Dermis blood vessel endothelial cell (primary cell): ENCODE measurements around the gene DDX1. TPM values are rescaled to one million over a fixed set of nuclear protein-coding genes. Genes with fewer than 3 reads are reported as not detected.
"Not testable (repeated sequence)": the region's sequence is repeated elsewhere in the genome, so short reads cannot be mapped to it uniquely, and the experiment has no call there.

Source experiments
- DNase-seq: peaks from one replicate; pipeline ENCODE4 v3.0.0; 2010
- total RNA-seq: library from RNA; depleted of rRNA; stranded (reverse); fragments of >200 nt; gene quantifications from 2 replicates; pipeline ENCODE4 v1.2.3, GENCODE V29; 2014

The DDX1 gene
- total RNA-seq, 1 donor from 2014 or later = 87.3 TPM

GRCh38 chr2:15595936-15596335 is 4.3 kb downstream of the DDX1 start:
- no peak for DNase-seq

GRCh38 chr2:15596350-15596749 is 4.7 kb downstream of the DDX1 start:
- no peak for DNase-seq

GRCh38 chr2:15596968-15597367 is 5.3 kb downstream of the DDX1 start:
- no peak for DNase-seq

- DNase-seq = no peak
Observed at GRCh38 chr2:15599994-15600393, 8.3 kb downstream of the DDX1 start.

DNA sequence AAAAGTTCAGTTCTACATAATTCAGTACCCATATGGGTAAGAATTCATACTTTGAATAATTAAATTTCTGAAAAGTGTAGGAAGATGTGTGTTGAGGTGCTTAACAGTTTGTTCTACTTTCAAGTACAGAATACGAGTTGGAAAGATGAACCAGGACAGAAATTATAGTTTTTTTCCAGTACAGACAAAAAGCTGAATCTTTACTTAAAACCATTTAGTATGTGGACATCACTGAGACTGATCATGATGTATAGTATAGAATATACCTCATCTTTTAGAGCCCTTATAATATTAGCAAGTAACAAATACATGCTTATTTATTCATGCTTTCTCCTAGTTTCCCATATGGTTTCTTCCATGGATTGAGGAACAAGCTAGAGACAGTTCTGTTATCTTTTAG is 10.0 kb downstream of the DDX1 start:
- DNase-seq = no peak

DNA sequence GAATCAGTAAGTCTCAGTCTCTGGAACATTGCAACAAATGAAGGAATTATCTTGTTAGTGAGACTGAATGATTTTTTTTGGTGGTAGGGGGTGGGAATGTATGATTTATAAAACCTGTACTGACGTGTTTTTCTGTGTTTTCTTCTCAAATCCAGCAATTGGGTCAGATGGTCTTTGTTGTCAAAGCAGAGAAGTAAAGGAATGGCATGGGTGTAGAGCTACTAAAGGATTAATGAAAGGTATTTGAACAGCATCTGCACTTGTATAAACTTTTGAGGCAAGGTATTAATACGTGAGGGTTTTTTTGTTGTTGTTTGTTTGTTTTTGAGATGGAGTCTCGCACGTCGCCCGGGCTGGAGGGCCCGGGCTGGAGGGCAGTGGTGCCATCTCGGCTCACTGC is 10.7 kb downstream of the DDX1 start:
- DNase-seq = no peak

- DNase-seq = no peak
Observed at GRCh38 chr2:15603044-15603765, 11.5 kb downstream of the DDX1 start.

DNA sequence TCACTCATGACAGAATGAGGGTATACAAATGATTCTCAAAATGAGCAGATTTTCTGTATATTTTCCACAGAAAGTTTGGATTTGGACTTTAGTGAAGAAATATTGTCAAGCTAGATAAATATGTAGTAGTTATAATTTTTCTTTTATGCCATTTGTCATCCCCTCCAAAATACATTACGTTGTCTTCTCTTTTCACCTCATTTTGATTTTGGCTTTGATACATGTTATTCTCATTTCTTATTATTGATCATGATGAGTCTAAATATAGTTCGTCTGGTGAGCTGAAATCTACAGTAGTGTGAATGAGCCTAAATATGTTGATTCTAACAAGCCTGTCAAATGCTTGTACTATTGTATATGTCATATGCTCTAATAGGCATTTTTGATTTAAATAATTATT is 12.3 kb downstream of the DDX1 start:
- DNase-seq = no peak

GRCh38 chr2:15605721-15606120 is 14.1 kb downstream of the DDX1 start:
- DNase-seq = no peak

- no peak for DNase-seq
Observed at GRCh38 chr2:15606481-15607441, 15.1 kb downstream of the DDX1 start.

DNA sequence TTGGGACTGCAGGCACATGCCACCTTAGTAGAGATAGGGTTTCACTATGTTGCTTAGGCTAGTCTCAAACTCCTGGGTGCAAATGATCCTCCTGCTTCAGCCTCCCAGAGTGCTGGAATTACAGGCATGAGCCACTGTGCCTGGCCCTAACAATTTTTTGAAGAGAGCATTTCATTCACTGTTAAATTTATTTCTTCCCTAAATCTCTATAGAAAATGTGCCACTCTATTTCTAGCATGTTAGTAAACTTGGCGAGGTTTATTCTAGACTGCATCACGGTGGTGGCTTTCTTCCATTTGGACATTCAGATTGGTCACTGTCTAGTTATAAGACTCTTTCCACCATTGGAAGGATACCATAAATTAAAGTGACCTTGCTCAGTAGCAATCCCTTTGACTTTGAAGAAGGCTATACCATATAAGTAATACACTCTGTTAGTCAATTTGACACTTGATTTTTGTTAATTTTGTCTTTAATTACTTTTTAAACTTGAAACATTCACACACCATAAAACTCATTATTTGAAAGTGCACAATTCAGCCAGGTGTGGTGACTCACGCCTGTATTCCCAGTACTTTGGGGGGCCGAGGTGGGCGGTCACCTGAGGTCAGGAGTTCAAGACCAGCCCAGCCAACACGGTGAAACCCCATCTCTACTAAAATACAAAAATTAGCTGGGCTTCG is 16.2 kb downstream of the DDX1 start:
- no peak for DNase-seq

DNA sequence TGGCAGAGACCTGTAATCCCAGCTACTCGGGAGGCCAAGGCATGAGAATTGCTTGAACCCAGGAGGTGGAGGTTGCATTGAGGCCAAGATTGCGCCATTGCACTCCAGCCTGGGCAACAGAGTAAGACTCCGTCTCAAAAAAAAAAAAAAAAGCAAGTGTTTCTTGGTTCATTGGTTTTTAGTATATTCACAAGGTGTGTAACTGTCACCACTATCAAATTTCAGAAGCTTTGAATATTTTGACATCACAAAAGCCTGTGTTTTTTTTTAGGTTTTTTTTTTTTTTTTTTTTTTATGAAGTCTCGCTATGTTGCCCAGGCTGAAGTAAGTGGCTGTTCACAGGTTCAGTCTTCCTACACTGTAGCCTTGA is 16.7 kb downstream of the DDX1 start:
- DNase-seq = no peak

- DNase-seq = no peak
Observed at GRCh38 chr2:15609341-15610042, 17.8 kb downstream of the DDX1 start.

DNA sequence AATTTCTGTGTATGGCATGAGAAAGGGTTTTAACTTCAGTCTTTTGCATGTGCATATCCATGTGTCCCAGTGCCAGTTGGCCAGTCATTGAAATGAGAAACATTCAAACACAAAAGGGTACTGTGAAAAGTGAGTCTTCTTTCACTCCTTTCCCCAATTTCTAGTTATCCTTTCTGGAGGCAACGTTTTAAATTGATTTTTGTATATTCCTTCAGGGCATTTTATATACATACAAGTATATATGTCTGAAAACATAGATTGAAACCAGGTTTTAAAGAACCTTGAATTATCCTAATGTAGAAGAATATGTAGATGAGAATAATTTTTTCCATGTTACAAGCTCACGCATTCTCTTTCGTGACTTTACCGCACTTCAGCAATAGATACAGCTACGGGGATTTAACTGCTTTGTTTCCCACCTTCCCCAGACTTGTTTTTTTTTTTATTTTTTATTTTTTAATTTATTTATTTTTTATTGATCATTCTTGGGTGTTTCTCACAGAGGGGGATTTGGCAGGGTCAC is 18.8 kb downstream of the DDX1 start:
- DNase-seq = no peak

GRCh38 chr2:15612101-15612500 is 20.4 kb downstream of the DDX1 start:
- DNase-seq = not testable (repeated sequence)

DNA sequence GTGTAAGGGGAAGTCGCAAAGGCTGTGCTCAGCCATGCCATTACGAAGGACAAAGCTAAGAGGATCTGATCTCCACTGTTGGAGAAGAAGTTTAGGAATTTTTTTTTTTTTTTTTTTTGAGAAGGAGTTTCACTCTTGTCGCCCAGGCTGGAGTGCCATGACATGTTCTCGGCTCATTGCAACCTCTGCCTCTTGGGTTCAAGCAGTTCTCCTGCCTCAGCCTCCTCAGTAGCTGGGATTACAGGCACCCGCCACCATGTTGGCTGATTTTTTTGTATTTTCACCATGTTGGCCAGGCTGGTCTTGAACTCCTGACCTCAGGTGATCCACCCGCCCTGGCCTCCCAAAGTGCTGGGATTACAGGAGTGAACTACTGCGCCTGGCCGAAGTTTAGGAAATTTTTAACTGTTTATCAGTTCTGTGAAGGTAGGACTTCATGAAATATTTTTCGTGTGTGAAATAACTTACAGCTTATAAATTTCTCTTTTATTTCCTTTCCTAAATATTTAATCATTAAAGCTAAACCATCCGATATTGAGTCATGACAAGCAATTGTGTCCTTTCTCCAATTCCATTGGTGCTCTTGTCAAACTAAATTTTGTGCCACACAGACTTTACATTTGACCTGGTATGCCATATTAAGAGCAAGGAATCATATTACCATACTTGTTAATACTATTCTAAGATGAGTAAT is 22.2 kb downstream of the DDX1 start:
- DNase-seq = no peak

- DNase-seq = no peak
Observed at GRCh38 chr2:15614545-15615300, 23.1 kb downstream of the DDX1 start.

DNA sequence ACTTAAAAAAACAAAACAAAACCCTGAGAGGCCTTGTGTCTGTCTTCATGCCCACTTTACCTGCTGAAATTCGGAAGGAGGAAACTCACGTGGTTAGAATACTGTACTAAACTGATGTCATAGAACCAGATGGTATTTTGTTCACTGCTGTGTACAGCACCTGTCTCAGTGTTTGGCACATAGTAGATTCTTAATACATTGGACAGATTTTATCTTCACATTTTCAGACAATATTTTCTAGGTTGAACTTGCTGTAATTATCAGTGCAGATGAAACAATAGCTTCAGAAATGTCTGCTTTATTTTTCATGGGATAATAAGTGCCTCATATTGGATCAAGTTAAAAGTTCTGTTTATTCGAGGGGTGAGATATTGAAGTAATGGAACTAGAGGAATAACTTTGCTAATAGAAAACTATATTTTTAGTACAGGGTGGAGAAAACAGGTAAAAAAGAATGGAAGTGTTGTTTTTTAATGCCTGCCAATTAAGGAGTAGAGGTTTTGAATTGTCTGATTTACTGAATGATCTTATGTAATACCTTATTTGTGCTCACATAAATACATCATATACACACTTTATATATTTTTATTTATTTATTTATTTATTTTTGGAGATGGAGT is 23.7 kb downstream of the DDX1 start:
- DNase-seq = no peak

- no peak for DNase-seq
Observed at GRCh38 chr2:15616429-15616828, 24.8 kb downstream of the DDX1 start.
